HepG2 (cell line): Measurements from ENCODE around the gene PCGF5. TPM values are rescaled to one million over a fixed set of nuclear protein-coding genes. Genes with fewer than 3 reads are reported as not detected.

ENCODE experiments used
- FLYWCH1 ChIP-seq: sonication (generic); formaldehyde crosslinking; IDR thresholded peaks from 2 replicates; pipeline ENCODE4 v1.8.1; 2023; ENCODE audit warnings: mild to moderate bottlenecking, missing genetic modification reagents
- GZF1 ChIP-seq: sonication (generic); formaldehyde crosslinking; IDR thresholded peaks from 2 replicates; pipeline ENCODE4 v1.5.1; 2020; ENCODE audit warnings: mild to moderate bottlenecking, missing genetic modification reagents
- HNF1A ChIP-seq, 2 experiments: sonication (generic) in 1 of 2; formaldehyde crosslinking in 1 of 2; IDR thresholded peaks; 2 replicates each; pipeline versions ENCODE4 v1.4.0 to v1.6.1; 2016 to 2020; ENCODE audit warnings: borderline replicate concordance in 1 of 2, low read depth in 1 of 2, mild to moderate bottlenecking in 1 of 2, missing genetic modification reagents in 1 of 2
- JDP2 ChIP-seq: sonication (generic); formaldehyde crosslinking; IDR thresholded peaks from 2 replicates; pipeline ENCODE4 v1.8.1; 2022; ENCODE audit warnings: missing genetic modification reagents, borderline replicate concordance
- KAT7 ChIP-seq: IDR thresholded peaks from 2 replicates; pipeline ENCODE4 v1.6.1; 2018; ENCODE audit warnings: borderline replicate concordance, missing compliant biosample characterization
- KMT2B ChIP-seq: IDR thresholded peaks from 2 replicates; pipeline ENCODE4 v1.6.1; 2016; ENCODE audit warnings: missing genetic modification reagents, missing compliant biosample characterization
- MAFG ChIP-seq: sonication (generic); formaldehyde crosslinking; IDR thresholded peaks from 2 replicates; pipeline ENCODE4 v1.5.1; 2020; ENCODE audit warnings: mild to moderate bottlenecking, missing genetic modification reagents
- NAIF1 ChIP-seq: sonication (generic); formaldehyde crosslinking; IDR thresholded peaks from 2 replicates; pipeline ENCODE4 v1.5.0; 2020; ENCODE audit warnings: mild to moderate bottlenecking, missing genetic modification reagents, borderline replicate concordance
- NFE2L2 ChIP-seq: fragments of 150-350 bp; IDR thresholded peaks from 2 replicates; pipeline ENCODE4 v1.6.1; 2014; ENCODE audit warnings: low read length
- NFIB ChIP-seq: sonication (generic); formaldehyde crosslinking; IDR thresholded peaks from 2 replicates; pipeline ENCODE4 v1.9.0; 2021; ENCODE audit warnings: missing genetic modification reagents, mild to moderate bottlenecking, borderline replicate concordance
- NFYC ChIP-seq: IDR thresholded peaks from 2 replicates; pipeline ENCODE4 v1.6.1; 2016; ENCODE audit warnings: missing genetic modification reagents, missing compliant biosample characterization
- NR0B2 ChIP-seq: sonication (generic); formaldehyde crosslinking; IDR thresholded peaks from 2 replicates; pipeline ENCODE4 v1.4.0; 2020; ENCODE audit warnings: mild to moderate bottlenecking, missing genetic modification reagents
- POLR2A ChIP-seq, 2 experiments: IDR thresholded peaks; 2 replicates each; pipeline ENCODE4 v1.6.1; 2011; ENCODE audit warnings: low read depth in 2 of 2, low read length in 2 of 2, mild to moderate bottlenecking in 1 of 2, moderate library complexity in 1 of 2; ENCODE audit not compliant: insufficient read depth in 1 of 2
- RCOR2 ChIP-seq: IDR thresholded peaks from 2 replicates; pipeline ENCODE4 v1.6.1; 2016; ENCODE audit warnings: missing biosample characterization, missing genetic modification reagents
- REL ChIP-seq: sonication (generic); formaldehyde crosslinking; conservative IDR thresholded peaks from 2 replicates; pipeline ENCODE4 v1.8.0; 2022; ENCODE audit warnings: mild to moderate bottlenecking, missing genetic modification reagents, moderate library complexity
- SAP130 ChIP-seq: IDR thresholded peaks from 2 replicates; pipeline ENCODE4 v1.6.1; 2016; ENCODE audit warnings: low read depth
- SMC3 ChIP-seq: IDR thresholded peaks from 2 replicates; pipeline ENCODE4 v1.6.1; 2011; ENCODE audit warnings: low read length, improper control_type of control experiment
- ZBTB1 ChIP-seq: sonication (generic); formaldehyde crosslinking; IDR thresholded peaks from 2 replicates; pipeline ENCODE4 v1.4.0; 2020; ENCODE audit warnings: missing genetic modification reagents, borderline replicate concordance
- ZBTB21 ChIP-seq: sonication (generic); formaldehyde crosslinking; IDR thresholded peaks from 2 replicates; pipeline ENCODE4 v1.4.0; 2020; ENCODE audit warnings: missing genetic modification reagents
- ZBTB34 ChIP-seq: sonication (generic); formaldehyde crosslinking; IDR thresholded peaks from 2 replicates; pipeline ENCODE4 v1.8.0; 2022; ENCODE audit warnings: mild to moderate bottlenecking, missing genetic modification reagents
- ZFP36 ChIP-seq: fragments of 150-350 bp; IDR thresholded peaks from 2 replicates; pipeline ENCODE4 v1.6.1; 2018; ENCODE audit warnings: borderline replicate concordance, low read length, low read depth; ENCODE audit not compliant: partially characterized antibody
- ZKSCAN1 ChIP-seq: fragments of 150-350 bp; IDR thresholded peaks from 2 replicates; pipeline ENCODE4 v1.6.1; 2014; ENCODE audit warnings: low read length
- ZNF230 ChIP-seq: sonication (generic); formaldehyde crosslinking; IDR thresholded peaks from 2 replicates; pipeline ENCODE4 v1.4.0; 2020; ENCODE audit warnings: mild to moderate bottlenecking, missing genetic modification reagents
- ZNF317 ChIP-seq: sonication (generic); formaldehyde crosslinking; IDR thresholded peaks from 2 replicates; pipeline ENCODE4 v1.5.0; 2020; ENCODE audit warnings: mild to moderate bottlenecking, missing genetic modification reagents
- ZNF7 ChIP-seq: IDR thresholded peaks from 2 replicates; pipeline ENCODE4 v1.6.1; 2016; ENCODE audit warnings: missing biosample characterization, missing genetic modification reagents
- ZNF75D ChIP-seq: sonication (generic); formaldehyde crosslinking; IDR thresholded peaks from 2 replicates; pipeline ENCODE4 v1.8.1; 2023; ENCODE audit warnings: missing genetic modification reagents, mild to moderate bottlenecking, borderline replicate concordance
- ZZZ3 ChIP-seq: sonication (generic); formaldehyde crosslinking; IDR thresholded peaks from 2 replicates; pipeline ENCODE4 v1.4.0; 2020; ENCODE audit warnings: missing genetic modification reagents, mild to moderate bottlenecking, borderline replicate concordance
- polyA plus RNA-seq, 8 experiments: library from polyadenylated mRNA; depleted of rRNA in 3 of 8; stranded (reverse) in 7 of 8; unstranded in 1 of 8; fragments of >200 nt; fragmentation: Illumina TruSeq in 4 of 8; extraction: Trizol in 4 of 8; gene quantifications; 2 replicates each; pipeline versions ENCODE4 v1.2.1 to v1.2.3, GENCODE V29; 2011 to 2016; ENCODE audit warnings: low read depth in 4 of 8, missing spikeins in 1 of 8, mixed read lengths in 1 of 8; ENCODE audit not compliant: insufficient read depth in 1 of 8
- total RNA-seq, 5 experiments: library from RNA; depleted of rRNA; stranded (reverse); fragments of >200 nt; fragmentation: Illumina TruSeq; extraction: Trizol; gene quantifications; 2 replicates each; pipeline ENCODE4 v1.2.3, GENCODE V29; 2016; ENCODE audit warnings: low read depth in 1 of 5

Gene PCGF5
- total and polyA plus RNA-seq, 2 of the 13 experiments (the other 11 are each of a cell fraction or from before 2014, with no cell fraction given), result 61.3 to 138 TPM

GRCh38 chr10:91220954-91221675 lies 652 bp downstream of the PCGF5 start (continued):
- TF ChIP-seq ZFP36 (no peak), GZF1 (CRISPR knock-in tag) (no peak), ZNF317 (CRISPR knock-in tag) (no peak), ZZZ3 (CRISPR knock-in tag) (no peak), ZNF7 (no peak), KAT7 (0 out of 2 replicates have a peak, but pooled peaks have one; percentile 8), ZNF230 (CRISPR knock-in tag) (0 out of 2 replicates have a peak, but pooled peaks have one; percentile 27), NFYC (CRISPR knock-in tag) (no peak), NR0B2 (CRISPR knock-in tag) (peak; percentile 73; the same call in 1 of the 2 replicates), ZBTB34 (no peak), ZNF75D (no peak), SMC3 (no peak), ZBTB1 (no peak), NFE2L2 (no peak), ZBTB21 (CRISPR knock-in tag) (no peak), RCOR2 (CRISPR knock-in tag) (no peak), POLR2A (IDR thresholded peaks at IDR 0.05; ENCODE audit: insufficient read depth in 1 of 2, low read depth in 2 of 2, low read length in 2 of 2) (0 out of 4 replicates have a peak, but pooled peaks of 1 of the 2 experiments have one; percentile 3), ZKSCAN1 (no peak), HNF1A (IDR thresholded peaks at IDR 0.05; ENCODE audit: low read depth) (no peak), HNF1A (CRISPR knock-in tag; IDR thresholded peaks at IDR 0.05; ENCODE audit: borderline replicate concordance) (no peak), KMT2B (no peak), FLYWCH1 (CRISPR knock-in tag) (no peak), REL (CRISPR knock-in tag) (no peak), NAIF1 (CRISPR knock-in tag) (no peak), NFIB (CRISPR knock-in tag) (no peak), MAFG (CRISPR knock-in tag) (no peak), SAP130 (peak; percentile 20; the same call in 1 of the 2 replicates), JDP2 (CRISPR knock-in tag) (no peak)
